SU-DHL-6 (cell line): ENCODE results near the gene PPARG.

Experiments used
- H2AFZ ChIP-seq: fragments of 200-600 bp; sonication (generic); 2 replicates; pipeline ENCODE4 v1.6.1; 2014; ENCODE audit warnings: low read depth, mild to moderate bottlenecking, moderate library complexity, mixed read lengths, antibody characterized with exemption, low read length; ENCODE audit not compliant: severe bottlenecking
- H3F3A ChIP-seq: fragments of 200-600 bp; shearing (Covaris generic); 2 replicates; pipeline ENCODE4 v1.6.0; 2016; ENCODE audit warnings: antibody characterized with exemption, mild to moderate bottlenecking; ENCODE audit not compliant: insufficient read depth
- H3K27ac ChIP-seq: fragments of 200-600 bp; sonication (generic); 2 replicates; pipeline ENCODE4 v1.5.1; 2016; ENCODE audit warnings: low read depth, mild to moderate bottlenecking, low read length, moderate library complexity, mixed read lengths
- H3K27me3 ChIP-seq: fragments of 200-600 bp; sonication (generic), shearing (Covaris generic); 2 replicates; pipeline ENCODE4 v1.6.0; 2014; ENCODE audit warnings: mild to moderate bottlenecking, low read length
- H3K36me3 ChIP-seq: fragments of 200-600 bp; sonication (generic); 2 replicates; pipeline ENCODE4 v1.6.1; 2014; ENCODE audit warnings: mild to moderate bottlenecking, low read length, mixed read lengths
- H3K4me2 ChIP-seq: fragments of 300-600, 200-600 bp; shearing (Covaris generic), sonication (generic); 2 replicates; pipeline ENCODE4 v1.6.0; 2014; ENCODE audit warnings: low read length, low read depth, mild to moderate bottlenecking; ENCODE audit not compliant: poor library complexity, severe bottlenecking
- H3K4me3 ChIP-seq: fragments of 200-600 bp; sonication (generic); 2 replicates; pipeline ENCODE4 v1.5.1; 2014; ENCODE audit warnings: antibody characterized with exemption, low read length, mild to moderate bottlenecking, mixed read lengths; ENCODE audit not compliant: insufficient read depth, poor library complexity, severe bottlenecking
- H3K79me2 ChIP-seq: fragments of 200-600 bp; sonication (generic); 2 replicates; pipeline ENCODE4 v1.6.1; 2014; ENCODE audit warnings: mild to moderate bottlenecking, low read length, moderate library complexity; ENCODE audit not compliant: insufficient read depth
- H3K9ac ChIP-seq: fragments of 200-600 bp; sonication (generic); 2 replicates; pipeline ENCODE4 v1.7.0; 2014; ENCODE audit warnings: mild to moderate bottlenecking, low read length
- H3K9me2 ChIP-seq: fragments of 200-600 bp; sonication (generic); replicated peaks from 2 replicates; pipeline ENCODE4 v1.6.1; 2014; ENCODE audit warnings: low read length; ENCODE audit not compliant: insufficient read depth
- H3K9me3 ChIP-seq: fragments of 200-600 bp; sonication (generic); 2 replicates; pipeline ENCODE4 v1.6.1; 2014; ENCODE audit warnings: low read length, mixed read lengths; ENCODE audit not compliant: insufficient read depth
- H4K20me1 ChIP-seq: fragments of 200-600 bp; sonication (generic); 2 replicates; pipeline ENCODE4 v1.6.1; 2014; ENCODE audit warnings: low read depth, mild to moderate bottlenecking, antibody characterized with exemption, low read length, moderate library complexity, mixed read lengths
- CTCF ChIP-seq: fragments of 200-600 bp; sonication (generic); IDR thresholded peaks from one replicate; pipeline ENCODE4 v1.5.1; 2017; ENCODE audit warnings: antibody characterized with exemption, mild to moderate bottlenecking, low read length, moderate library complexity; ENCODE audit not compliant: insufficient read depth, poor library complexity, severe bottlenecking
- EZH2phosphoT487 ChIP-seq: fragments of 200-600 bp; sonication (generic), shearing (Covaris generic); conservative IDR thresholded peaks from 2 replicates; pipeline ENCODE4 v1.6.1; 2018; ENCODE audit warnings: mild to moderate bottlenecking, antibody characterized with exemption, low read length, moderate library complexity, mixed read lengths

The PPARG gene

DNA sequence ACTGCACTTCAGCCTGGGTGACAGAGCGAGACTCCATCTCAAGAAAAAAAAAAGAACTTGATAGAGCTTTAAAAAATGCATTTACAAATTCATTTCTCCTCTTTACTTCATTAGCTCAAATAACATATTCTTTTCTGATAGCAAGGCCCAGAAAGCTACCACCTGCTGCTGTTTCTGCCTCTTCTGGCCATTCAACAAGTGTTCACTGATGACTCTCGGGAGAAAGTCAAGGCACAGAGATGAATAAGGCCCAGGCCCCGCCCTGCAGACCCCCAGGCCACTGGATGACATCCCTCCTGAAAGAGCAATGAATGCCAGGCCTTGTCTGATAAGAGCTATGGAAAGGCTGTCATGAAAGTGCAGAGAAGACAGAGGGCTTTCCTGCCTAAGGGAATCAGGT, 181.8 kb downstream of the PPARG start:
- H3K27me3 ChIP-seq, result no peaks in the 10 kb centered on the region
- H3K9me2 ChIP-seq, result no peaks in the 10 kb centered on the region
- no peaks in the 10 kb centered on the region for H3K9me3 ChIP-seq
- H2AFZ ChIP-seq, result no peak overlapping the region
- no peaks in the 10 kb centered on the region for H3K36me3 ChIP-seq
- no peak overlapping the region for H3K27ac ChIP-seq
- H3K79me2 ChIP-seq, result no peaks in the 10 kb centered on the region
- H4K20me1 ChIP-seq, result no peaks in the 10 kb centered on the region
- H3K4me2 ChIP-seq, result no peak overlapping the region
- H3F3A ChIP-seq, result no peaks in the 10 kb centered on the region
- TF ChIP-seq CTCF (no peak), EZH2phosphoT487 (no peak)
- no peak overlapping the region for H3K9ac ChIP-seq
- H3K4me3 ChIP-seq, result no peak overlapping the region

DNA sequence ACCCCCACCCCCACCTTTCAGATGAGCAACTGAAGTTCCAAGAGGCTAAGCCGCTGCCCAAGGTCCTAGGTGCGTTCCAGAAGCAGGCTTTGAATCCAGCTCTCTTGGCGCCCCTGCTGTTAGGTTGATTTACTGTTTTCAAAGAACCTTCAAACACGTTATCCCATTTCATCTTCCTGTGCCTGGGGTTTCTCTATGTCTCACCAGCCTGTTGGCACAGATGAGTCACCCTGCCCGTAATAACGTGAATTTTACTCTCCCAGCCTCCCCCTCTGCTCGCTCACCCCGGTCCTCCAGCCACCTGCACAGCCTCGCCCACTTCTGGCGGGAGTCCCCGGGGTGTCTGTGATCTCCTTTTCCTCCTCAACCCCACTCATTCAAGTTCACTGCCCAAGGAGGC, 182.4 kb downstream of the PPARG start:
- Histone ChIP-seq H3K9me2 (no peaks in the 10 kb centered on the region), H3K4me3 (no peak overlapping the region), H3K79me2 (no peaks in the 10 kb centered on the region), H3K9ac (no peak overlapping the region), H3K4me2 (no peak overlapping the region), H3K36me3 (no peaks in the 10 kb centered on the region), H2AFZ (no peak overlapping the region), H4K20me1 (no peaks in the 10 kb centered on the region), H3K9me3 (no peaks in the 10 kb centered on the region), H3K27me3 (no peaks in the 10 kb centered on the region), H3K27ac (no peak overlapping the region), H3F3A (no peaks in the 10 kb centered on the region)
- TF ChIP-seq CTCF, result no peak
- TF ChIP-seq EZH2phosphoT487, result no peak

DNA sequence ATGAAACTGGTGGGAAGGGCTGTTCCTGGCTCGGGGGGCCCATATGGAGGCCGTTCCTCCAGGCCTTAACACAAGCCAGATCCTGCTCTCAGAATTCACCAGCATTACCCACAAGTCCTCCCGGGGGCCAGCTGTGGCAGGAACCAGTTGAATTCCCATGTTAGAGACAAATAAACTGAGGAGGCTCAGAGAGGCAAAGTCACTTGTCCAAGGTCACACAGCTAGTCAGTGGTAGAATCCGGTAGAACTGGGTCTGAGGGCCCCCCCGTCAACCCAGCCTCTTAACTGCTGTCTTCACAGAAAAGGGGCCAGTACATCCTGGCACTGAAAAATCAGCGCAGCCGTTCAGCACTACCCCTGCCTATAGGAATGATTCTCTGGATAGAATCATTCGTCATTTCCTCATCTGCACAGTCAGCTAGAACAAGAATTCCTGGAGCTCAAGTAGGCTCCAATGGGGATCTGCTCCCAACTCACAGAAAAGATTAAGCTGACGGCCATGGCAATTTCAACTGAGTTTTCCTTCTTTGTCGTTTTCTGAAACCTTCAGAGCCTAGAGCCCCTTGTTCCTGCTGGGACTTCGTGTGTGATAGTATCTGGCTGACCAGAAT, 183.2 kb downstream of the PPARG start:
- H3K4me3 ChIP-seq, result no peak overlapping the region
- no peaks in the 10 kb centered on the region for H3F3A ChIP-seq
- no peaks in the 10 kb centered on the region for H3K79me2 ChIP-seq
- no peak overlapping the region for H3K4me2 ChIP-seq
- no peaks in the 10 kb centered on the region for H3K27me3 ChIP-seq
- no peaks in the 10 kb centered on the region for H3K36me3 ChIP-seq
- no peaks in the 10 kb centered on the region for H4K20me1 ChIP-seq
- TF ChIP-seq CTCF (no peak), EZH2phosphoT487 (no peak)
- no peak overlapping the region for H2AFZ ChIP-seq
- H3K9me2 ChIP-seq, result no peaks in the 10 kb centered on the region
- H3K9ac ChIP-seq, result no peak overlapping the region
- no peaks in the 10 kb centered on the region for H3K9me3 ChIP-seq
- H3K27ac ChIP-seq, result no peak overlapping the region
